Measurements from ENCODE around the gene RHOV. TPM values are rescaled to one million over a fixed set of nuclear protein-coding genes. Genes with fewer than 3 reads are reported as not detected.

RHOV gene
- total and polyA plus RNA-seq, 10 of the 15 experiments (the other 5 are each of a cell fraction or from before 2014, with no cell fraction given): 0.24 to 39.3 (median 9.3) TPM

DNA sequence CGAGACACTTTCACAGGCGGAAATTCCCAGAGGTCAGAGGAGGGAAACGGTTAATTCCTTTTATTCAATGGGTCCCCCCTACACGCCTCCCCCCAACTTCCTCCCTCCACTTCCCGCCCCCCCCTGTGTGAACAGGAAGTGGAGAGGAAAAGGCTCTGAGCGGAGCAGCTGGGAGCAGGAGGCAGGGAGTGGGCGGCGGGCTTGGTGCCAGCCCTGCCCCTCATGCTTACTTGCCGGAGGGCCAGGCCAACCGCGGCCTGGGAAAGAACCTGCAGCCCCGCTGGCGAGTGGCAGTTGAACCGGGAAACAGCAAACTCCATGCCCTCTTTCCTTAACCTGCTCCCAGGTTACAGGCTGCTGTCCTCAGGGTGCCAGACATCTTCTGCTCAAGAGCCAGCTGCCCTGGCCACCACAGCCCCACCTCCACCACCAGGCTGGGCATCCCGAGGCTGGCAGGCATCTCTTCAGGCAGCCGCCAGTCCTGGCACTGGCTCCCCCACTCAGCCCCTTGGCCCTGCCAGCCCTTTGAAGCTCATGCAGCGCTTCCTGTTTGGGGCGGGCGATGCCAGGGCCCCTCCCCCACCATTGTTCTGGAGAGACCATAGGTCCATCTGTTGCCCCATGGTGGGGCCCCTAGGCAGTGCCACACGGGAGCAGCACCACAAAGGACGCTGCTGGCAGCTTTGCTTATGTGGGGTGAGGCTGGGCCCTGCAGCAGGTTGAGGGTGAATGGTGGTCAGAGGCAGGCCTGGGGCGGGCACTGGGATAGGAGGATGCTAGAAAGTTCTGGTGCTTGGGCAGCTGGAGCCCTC is 33.2 kb upstream of the RHOV start (continued):
- no peak for TF ChIP-seq WRNIP1 (IDR thresholded peaks at IDR 0.05; ENCODE audit: borderline replicate concordance, low read depth, low read length)
- TF ChIP-seq YBX1 (IDR thresholded peaks at IDR 0.05): no peak
- TF ChIP-seq JUND (IDR thresholded peaks at IDR 0.05; ENCODE audit: low read depth, low read length): no peak
- no peak for TF ChIP-seq NFYB (IDR thresholded peaks at IDR 0.05; ENCODE audit: insufficient read depth, low read depth, low read length)
- no peak for TF ChIP-seq EP300 (IDR thresholded peaks at IDR 0.05; ENCODE audit: borderline replicate concordance in 1 of 2, control insufficient read depth in 1 of 2, low read depth in 2 of 2, low read length in 2 of 2)
- TF ChIP-seq, protein P1, sequence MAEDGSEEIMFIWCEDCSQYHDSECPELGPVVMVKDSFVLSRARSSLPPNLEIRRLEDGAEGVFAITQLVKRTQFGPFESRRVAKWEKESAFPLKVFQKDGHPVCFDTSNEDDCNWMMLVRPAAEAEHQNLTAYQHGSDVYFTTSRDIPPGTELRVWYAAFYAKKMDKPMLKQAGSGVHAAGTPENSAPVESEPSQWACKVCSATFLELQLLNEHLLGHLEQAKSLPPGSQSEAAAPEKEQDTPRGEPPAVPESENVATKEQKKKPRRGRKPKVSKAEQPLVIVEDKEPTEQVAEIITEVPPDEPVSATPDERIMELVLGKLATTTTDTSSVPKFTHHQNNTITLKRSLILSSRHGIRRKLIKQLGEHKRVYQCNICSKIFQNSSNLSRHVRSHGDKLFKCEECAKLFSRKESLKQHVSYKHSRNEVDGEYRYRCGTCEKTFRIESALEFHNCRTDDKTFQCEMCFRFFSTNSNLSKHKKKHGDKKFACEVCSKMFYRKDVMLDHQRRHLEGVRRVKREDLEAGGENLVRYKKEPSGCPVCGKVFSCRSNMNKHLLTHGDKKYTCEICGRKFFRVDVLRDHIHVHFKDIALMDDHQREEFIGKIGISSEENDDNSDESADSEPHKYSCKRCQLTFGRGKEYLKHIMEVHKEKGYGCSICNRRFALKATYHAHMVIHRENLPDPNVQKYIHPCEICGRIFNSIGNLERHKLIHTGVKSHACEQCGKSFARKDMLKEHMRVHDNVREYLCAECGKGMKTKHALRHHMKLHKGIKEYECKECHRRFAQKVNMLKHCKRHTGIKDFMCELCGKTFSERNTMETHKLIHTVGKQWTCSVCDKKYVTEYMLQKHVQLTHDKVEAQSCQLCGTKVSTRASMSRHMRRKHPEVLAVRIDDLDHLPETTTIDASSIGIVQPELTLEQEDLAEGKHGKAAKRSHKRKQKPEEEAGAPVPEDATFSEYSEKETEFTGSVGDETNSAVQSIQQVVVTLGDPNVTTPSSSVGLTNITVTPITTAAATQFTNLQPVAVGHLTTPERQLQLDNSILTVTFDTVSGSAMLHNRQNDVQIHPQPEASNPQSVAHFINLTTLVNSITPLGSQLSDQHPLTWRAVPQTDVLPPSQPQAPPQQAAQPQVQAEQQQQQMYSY (CRISPR knock-in tag; IDR thresholded peaks at IDR 0.05): no peak
- TF ChIP-seq CBFB (IDR thresholded peaks at IDR 0.05; ENCODE audit: low read depth): no peak
- TF ChIP-seq, protein P2, sequence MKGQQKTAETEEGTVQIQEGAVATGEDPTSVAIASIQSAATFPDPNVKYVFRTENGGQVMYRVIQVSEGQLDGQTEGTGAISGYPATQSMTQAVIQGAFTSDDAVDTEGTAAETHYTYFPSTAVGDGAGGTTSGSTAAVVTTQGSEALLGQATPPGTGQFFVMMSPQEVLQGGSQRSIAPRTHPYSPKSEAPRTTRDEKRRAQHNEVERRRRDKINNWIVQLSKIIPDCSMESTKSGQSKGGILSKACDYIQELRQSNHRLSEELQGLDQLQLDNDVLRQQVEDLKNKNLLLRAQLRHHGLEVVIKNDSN (IDR thresholded peaks at IDR 0.05; ENCODE audit: borderline replicate concordance, extremely low read length, insufficient read depth, low read depth, low read length): no peak
- TF ChIP-seq, protein P3, sequence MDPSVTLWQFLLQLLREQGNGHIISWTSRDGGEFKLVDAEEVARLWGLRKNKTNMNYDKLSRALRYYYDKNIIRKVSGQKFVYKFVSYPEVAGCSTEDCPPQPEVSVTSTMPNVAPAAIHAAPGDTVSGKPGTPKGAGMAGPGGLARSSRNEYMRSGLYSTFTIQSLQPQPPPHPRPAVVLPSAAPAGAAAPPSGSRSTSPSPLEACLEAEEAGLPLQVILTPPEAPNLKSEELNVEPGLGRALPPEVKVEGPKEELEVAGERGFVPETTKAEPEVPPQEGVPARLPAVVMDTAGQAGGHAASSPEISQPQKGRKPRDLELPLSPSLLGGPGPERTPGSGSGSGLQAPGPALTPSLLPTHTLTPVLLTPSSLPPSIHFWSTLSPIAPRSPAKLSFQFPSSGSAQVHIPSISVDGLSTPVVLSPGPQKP (IDR thresholded peaks at IDR 0.05; ENCODE audit: low read depth, low read length): no peak
- TF ChIP-seq POU2F2 (IDR thresholded peaks at IDR 0.05; ENCODE audit: borderline replicate concordance, low read depth, low read length): 0 out of 3 replicates have a peak, but pooled peaks have one; percentile 29
- TF ChIP-seq, protein P4, sequence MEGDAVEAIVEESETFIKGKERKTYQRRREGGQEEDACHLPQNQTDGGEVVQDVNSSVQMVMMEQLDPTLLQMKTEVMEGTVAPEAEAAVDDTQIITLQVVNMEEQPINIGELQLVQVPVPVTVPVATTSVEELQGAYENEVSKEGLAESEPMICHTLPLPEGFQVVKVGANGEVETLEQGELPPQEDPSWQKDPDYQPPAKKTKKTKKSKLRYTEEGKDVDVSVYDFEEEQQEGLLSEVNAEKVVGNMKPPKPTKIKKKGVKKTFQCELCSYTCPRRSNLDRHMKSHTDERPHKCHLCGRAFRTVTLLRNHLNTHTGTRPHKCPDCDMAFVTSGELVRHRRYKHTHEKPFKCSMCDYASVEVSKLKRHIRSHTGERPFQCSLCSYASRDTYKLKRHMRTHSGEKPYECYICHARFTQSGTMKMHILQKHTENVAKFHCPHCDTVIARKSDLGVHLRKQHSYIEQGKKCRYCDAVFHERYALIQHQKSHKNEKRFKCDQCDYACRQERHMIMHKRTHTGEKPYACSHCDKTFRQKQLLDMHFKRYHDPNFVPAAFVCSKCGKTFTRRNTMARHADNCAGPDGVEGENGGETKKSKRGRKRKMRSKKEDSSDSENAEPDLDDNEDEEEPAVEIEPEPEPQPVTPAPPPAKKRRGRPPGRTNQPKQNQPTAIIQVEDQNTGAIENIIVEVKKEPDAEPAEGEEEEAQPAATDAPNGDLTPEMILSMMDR (IDR thresholded peaks at IDR 0.05 in 2 of 3, conservative IDR thresholded peaks at IDR 0.05 in 1 of 3; ENCODE audit: control insufficient read depth in 2 of 3, extremely low read depth in 1 of 3, insufficient read depth in 1 of 3, low read depth in 3 of 3, low read length in 3 of 3): no peak
- TF ChIP-seq SP1 (IDR thresholded peaks at IDR 0.05; ENCODE audit: low read depth, low read length): no peak
- no peak for TF ChIP-seq MTA2 (IDR thresholded peaks at IDR 0.05; ENCODE audit: low read depth)
- peak; percentile 51; the same call in 1 of the 2 replicates for TF ChIP-seq IKZF1 (conservative IDR thresholded peaks at IDR 0.05)
- no peak for TF ChIP-seq CREM (IDR thresholded peaks at IDR 0.05; ENCODE audit: low read depth)
- peak; percentile 31 for TF ChIP-seq GATAD2B (conservative IDR thresholded peaks at IDR 0.05; ENCODE audit: low read depth)
- peak; percentile 25; the same call in 1 of the 2 replicates for TF ChIP-seq POLR2A (IDR thresholded peaks at IDR 0.05; ENCODE audit: low read depth, low read length)
